ENCODE data around the gene TMEM233. TPM values are rescaled to one million over a fixed set of nuclear protein-coding genes. Genes with fewer than 3 reads are reported as not detected.

The TMEM233 gene
- total RNA-seq, 2 experiments from 2014 or later = not detected

DNA sequence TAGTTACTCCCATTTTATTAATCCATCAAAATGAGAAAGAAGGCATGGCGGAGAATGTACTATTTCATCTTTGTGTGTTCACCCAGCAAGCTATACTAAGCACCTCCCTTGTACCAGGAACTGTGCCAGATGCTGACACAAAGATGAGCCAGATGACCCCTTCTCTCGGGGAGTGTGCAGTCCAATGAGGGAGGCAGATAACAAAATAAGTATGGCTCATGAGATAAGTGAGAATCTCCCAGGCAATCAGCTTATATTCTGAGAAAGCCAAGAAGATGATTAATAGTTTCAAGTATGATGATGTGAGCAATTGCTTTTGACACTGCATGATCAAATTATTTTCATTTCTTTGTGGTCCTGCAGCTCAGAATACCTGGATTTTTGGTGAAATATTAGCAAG, 1.3 kb upstream of the TMEM233 start:
- Histone ChIP-seq H3K27ac (ENCODE audit: low read depth, low read length, poor library complexity, severe bottlenecking) (no peak overlapping the region), H3K36me3 (ENCODE audit: insufficient read depth, low read length) (no peaks in the 10 kb centered on the region), H3K4me2 (ENCODE audit: low read length) (no peak overlapping the region), H3K4me1 (ENCODE audit: insufficient read depth, low read length, poor library complexity, severe bottlenecking) (no peaks in the 10 kb centered on the region), H2AFZ (ENCODE audit: low read length) (no peak overlapping the region), H3K79me2 (ENCODE audit: insufficient read depth, low read depth, low read length) (no peaks in the 10 kb centered on the region), H3K9me2 (ENCODE audit: insufficient read depth, low read length) (no peaks in the 10 kb centered on the region), H3K9me3 (ENCODE audit: low read length) (no peaks in the 10 kb centered on the region), H3K4me3 (ENCODE audit: low read depth, low read length, poor library complexity, severe bottlenecking) (no peak overlapping the region), H4K20me1 (ENCODE audit: insufficient read depth, low read length) (no peaks in the 10 kb centered on the region)
- TF ChIP-seq EZH2phosphoT487 (IDR thresholded peaks at IDR 0.05; ENCODE audit: borderline replicate concordance, low read depth, low read length) = no peak
- TF ChIP-seq CTCF (conservative IDR thresholded peaks at IDR 0.05; ENCODE audit: low read length) = no peak
- BruUV-seq (replicated peaks) = no TSS peak
- intact Hi-C loops (cut with micrococcal nuclease; ENCODE audit: unreplicated experiment) = no loop called here
- DNase-seq (ENCODE audit: low spot score) = no peak
- ChIA-PET POLR2A (interaction anchor here (0.8 kb wide), 1 partner anchor 22 kb away, joined by 3 read pairs; no protein-coding TSS in a partner anchor), CTCF (ENCODE audit: unreplicated experiment) (no interaction called here)

DNA sequence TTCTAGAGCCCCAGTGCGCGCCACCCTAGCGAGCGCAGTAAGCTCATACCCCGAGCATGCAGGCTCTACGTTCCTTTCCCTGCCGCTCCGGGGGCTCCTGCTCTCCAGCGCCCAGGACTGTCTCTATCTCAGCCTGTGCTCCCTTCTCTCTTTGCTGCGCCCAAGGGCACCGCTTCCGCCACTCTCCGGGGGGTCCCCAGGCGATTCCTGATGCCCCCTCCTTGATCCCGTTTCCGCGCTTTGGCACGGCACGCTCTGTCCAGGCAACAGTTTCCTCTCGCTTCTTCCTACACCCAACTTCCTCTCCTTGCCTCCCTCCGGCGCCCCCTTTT, 791 bp downstream of the TMEM233 start:
- ChIA-PET CTCF (ENCODE audit: unreplicated experiment) (no interaction called here), POLR2A (no interaction called here)
- intact Hi-C loops (cut with micrococcal nuclease; ENCODE audit: unreplicated experiment) = no loop called here
- H3K9me3 ChIP-seq (ENCODE audit: low read length) = no peaks in the 10 kb centered on the region
- no peaks in the 10 kb centered on the region for H3K79me2 ChIP-seq (ENCODE audit: insufficient read depth, low read depth, low read length)
- no peaks in the 10 kb centered on the region for H3K9me2 ChIP-seq (ENCODE audit: insufficient read depth, low read length)
- no peak overlapping the region for H3K4me3 ChIP-seq (ENCODE audit: low read depth, low read length, poor library complexity, severe bottlenecking)
- no peak overlapping the region for H3K4me2 ChIP-seq (ENCODE audit: low read length)
- H3K4me1 ChIP-seq (ENCODE audit: insufficient read depth, low read length, poor library complexity, severe bottlenecking) = no peaks in the 10 kb centered on the region
- H3K27ac ChIP-seq (ENCODE audit: low read depth, low read length, poor library complexity, severe bottlenecking) = no peak overlapping the region
- no peak for DNase-seq (ENCODE audit: low spot score)
- no peaks in the 10 kb centered on the region for H3K36me3 ChIP-seq (ENCODE audit: insufficient read depth, low read length)
- H4K20me1 ChIP-seq (ENCODE audit: insufficient read depth, low read length) = no peaks in the 10 kb centered on the region
- H2AFZ ChIP-seq (ENCODE audit: low read length) = no peak overlapping the region
- TF ChIP-seq EZH2phosphoT487 (IDR thresholded peaks at IDR 0.05; ENCODE audit: borderline replicate concordance, low read depth, low read length) = no peak
- TF ChIP-seq CTCF (conservative IDR thresholded peaks at IDR 0.05; ENCODE audit: low read length) = no peak
- BruUV-seq (replicated peaks) = no TSS peak

DNA sequence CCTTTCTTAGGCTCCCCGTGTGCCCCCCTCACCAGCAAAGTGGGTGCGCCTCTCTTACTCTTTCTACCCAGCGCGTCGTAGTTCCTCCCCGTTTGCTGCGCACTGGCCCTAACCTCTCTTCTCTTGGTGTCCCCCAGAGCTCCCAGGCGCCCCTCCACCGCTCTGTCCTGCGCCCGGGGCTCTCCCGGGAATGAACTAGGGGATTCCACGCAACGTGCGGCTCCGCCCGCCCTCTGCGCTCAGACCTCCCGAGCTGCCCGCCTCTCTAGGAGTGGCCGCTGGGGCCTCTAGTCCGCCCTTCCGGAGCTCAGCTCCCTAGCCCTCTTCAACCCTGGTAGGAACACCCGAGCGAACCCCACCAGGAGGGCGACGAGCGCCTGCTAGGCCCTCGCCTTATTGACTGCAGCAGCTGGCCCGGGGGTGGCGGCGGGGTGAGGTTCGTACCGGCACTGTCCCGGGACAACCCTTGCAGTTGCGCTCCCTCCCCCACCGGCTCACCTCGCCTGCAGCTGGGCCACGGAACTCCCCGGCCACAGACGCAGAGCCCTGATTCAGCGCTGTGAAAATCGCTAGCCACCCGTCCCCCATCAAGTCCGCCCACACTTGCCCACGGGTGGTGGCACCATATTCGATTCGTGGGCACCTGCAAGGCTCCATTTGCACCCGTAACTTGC, 1.3 kb downstream of the TMEM233 start:
- no peak overlapping the region for H3K27ac ChIP-seq (ENCODE audit: low read depth, low read length, poor library complexity, severe bottlenecking)
- no peaks in the 10 kb centered on the region for H3K9me3 ChIP-seq (ENCODE audit: low read length)
- no peak overlapping the region for H2AFZ ChIP-seq (ENCODE audit: low read length)
- intact Hi-C loops (cut with micrococcal nuclease; ENCODE audit: unreplicated experiment) = no loop called here
- no peaks in the 10 kb centered on the region for H3K36me3 ChIP-seq (ENCODE audit: insufficient read depth, low read length)
- no peaks in the 10 kb centered on the region for H3K9me2 ChIP-seq (ENCODE audit: insufficient read depth, low read length)
- no peaks in the 10 kb centered on the region for H3K79me2 ChIP-seq (ENCODE audit: insufficient read depth, low read depth, low read length)
- POLR2A ChIA-PET = no interaction called here
- no peaks in the 10 kb centered on the region for H4K20me1 ChIP-seq (ENCODE audit: insufficient read depth, low read length)
- DNase-seq (ENCODE audit: low spot score) = no peak
- CTCF ChIA-PET (ENCODE audit: unreplicated experiment) = no interaction called here
- TF ChIP-seq CTCF (conservative IDR thresholded peaks at IDR 0.05; ENCODE audit: low read length) (no peak), EZH2phosphoT487 (IDR thresholded peaks at IDR 0.05; ENCODE audit: borderline replicate concordance, low read depth, low read length) (no peak)
- no peak overlapping the region for H3K4me3 ChIP-seq (ENCODE audit: low read depth, low read length, poor library complexity, severe bottlenecking)
- no TSS peak for BruUV-seq (replicated peaks)
- no peak overlapping the region for H3K4me2 ChIP-seq (ENCODE audit: low read length)
- no peaks in the 10 kb centered on the region for H3K4me1 ChIP-seq (ENCODE audit: insufficient read depth, low read length, poor library complexity, severe bottlenecking)
